A549 (cell line): ENCODE data around the gene ANTXR1.
"Not testable (repeated sequence)": the region's sequence is repeated elsewhere in the genome, so short reads cannot be mapped to it uniquely, and the experiment has no call there.

Experiments used
- BHLHE40 ChIP-seq: IDR thresholded peaks from 2 replicates; pipeline ENCODE4 v1.6.1; 2012; ENCODE audit warnings: low read depth, low read length, inconsistent platforms
- EHMT2 ChIP-seq: fragments of 200-600 bp; sonication (generic); IDR thresholded peaks from 2 replicates; pipeline ENCODE4 v1.6.1; 2016; ENCODE audit warnings: antibody characterized with exemption, low read depth, mild to moderate bottlenecking, moderate library complexity
- POLR2A ChIP-seq: IDR thresholded peaks from 2 replicates; pipeline ENCODE4 v1.6.1; 2012; ENCODE audit warnings: mild to moderate bottlenecking, low read length
- SMC3 ChIP-seq: fragments of >200 bp; sonication (Bioruptor Twin); formaldehyde crosslinking; IDR thresholded peaks from 3 replicates; pipeline ENCODE4 v1.6.1; 2018; ENCODE audit warnings: inconsistent platforms
- TF ChIP-seq, protein P1 (sequence below): fragments of 150-350 bp; IDR thresholded peaks from 2 replicates; pipeline ENCODE4 v1.6.1; 2014; ENCODE audit warnings: low read depth, mild to moderate bottlenecking, low read length
- TF ChIP-seq, protein P2 (sequence below): IDR thresholded peaks from 2 replicates; pipeline ENCODE4 v1.6.1; 2012; ENCODE audit warnings: low read depth, borderline replicate concordance
- TF ChIP-seq, protein P3 (sequence below): fragments of >200 bp; sonication (Bioruptor Twin); formaldehyde crosslinking; IDR thresholded peaks from 3 replicates; pipeline ENCODE4 v1.5.1; 2016
- TF ChIP-seq, protein P4 (sequence below): IDR thresholded peaks from 2 replicates; pipeline ENCODE4 v1.6.1; 2012
- TF ChIP-seq, protein P5 (sequence below): fragments of 200-600 bp; sonication (generic); IDR thresholded peaks from 2 replicates; pipeline ENCODE4 v1.6.1; 2016; ENCODE audit warnings: antibody characterized with exemption, mild to moderate bottlenecking, moderate library complexity

- not testable (repeated sequence) for TF ChIP-seq SMC3, BHLHE40, POLR2A, EHMT2
- TF ChIP-seq, protein P1, sequence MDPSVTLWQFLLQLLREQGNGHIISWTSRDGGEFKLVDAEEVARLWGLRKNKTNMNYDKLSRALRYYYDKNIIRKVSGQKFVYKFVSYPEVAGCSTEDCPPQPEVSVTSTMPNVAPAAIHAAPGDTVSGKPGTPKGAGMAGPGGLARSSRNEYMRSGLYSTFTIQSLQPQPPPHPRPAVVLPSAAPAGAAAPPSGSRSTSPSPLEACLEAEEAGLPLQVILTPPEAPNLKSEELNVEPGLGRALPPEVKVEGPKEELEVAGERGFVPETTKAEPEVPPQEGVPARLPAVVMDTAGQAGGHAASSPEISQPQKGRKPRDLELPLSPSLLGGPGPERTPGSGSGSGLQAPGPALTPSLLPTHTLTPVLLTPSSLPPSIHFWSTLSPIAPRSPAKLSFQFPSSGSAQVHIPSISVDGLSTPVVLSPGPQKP: not testable (repeated sequence)
- TF ChIP-seq, protein P2, sequence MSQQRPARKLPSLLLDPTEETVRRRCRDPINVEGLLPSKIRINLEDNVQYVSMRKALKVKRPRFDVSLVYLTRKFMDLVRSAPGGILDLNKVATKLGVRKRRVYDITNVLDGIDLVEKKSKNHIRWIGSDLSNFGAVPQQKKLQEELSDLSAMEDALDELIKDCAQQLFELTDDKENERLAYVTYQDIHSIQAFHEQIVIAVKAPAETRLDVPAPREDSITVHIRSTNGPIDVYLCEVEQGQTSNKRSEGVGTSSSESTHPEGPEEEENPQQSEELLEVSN: not testable (repeated sequence)
- TF ChIP-seq, protein P3, sequence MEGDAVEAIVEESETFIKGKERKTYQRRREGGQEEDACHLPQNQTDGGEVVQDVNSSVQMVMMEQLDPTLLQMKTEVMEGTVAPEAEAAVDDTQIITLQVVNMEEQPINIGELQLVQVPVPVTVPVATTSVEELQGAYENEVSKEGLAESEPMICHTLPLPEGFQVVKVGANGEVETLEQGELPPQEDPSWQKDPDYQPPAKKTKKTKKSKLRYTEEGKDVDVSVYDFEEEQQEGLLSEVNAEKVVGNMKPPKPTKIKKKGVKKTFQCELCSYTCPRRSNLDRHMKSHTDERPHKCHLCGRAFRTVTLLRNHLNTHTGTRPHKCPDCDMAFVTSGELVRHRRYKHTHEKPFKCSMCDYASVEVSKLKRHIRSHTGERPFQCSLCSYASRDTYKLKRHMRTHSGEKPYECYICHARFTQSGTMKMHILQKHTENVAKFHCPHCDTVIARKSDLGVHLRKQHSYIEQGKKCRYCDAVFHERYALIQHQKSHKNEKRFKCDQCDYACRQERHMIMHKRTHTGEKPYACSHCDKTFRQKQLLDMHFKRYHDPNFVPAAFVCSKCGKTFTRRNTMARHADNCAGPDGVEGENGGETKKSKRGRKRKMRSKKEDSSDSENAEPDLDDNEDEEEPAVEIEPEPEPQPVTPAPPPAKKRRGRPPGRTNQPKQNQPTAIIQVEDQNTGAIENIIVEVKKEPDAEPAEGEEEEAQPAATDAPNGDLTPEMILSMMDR: not testable (repeated sequence)
- TF ChIP-seq, protein P4, sequence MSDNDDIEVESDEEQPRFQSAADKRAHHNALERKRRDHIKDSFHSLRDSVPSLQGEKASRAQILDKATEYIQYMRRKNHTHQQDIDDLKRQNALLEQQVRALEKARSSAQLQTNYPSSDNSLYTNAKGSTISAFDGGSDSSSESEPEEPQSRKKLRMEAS: not testable (repeated sequence)
- TF ChIP-seq, protein P5, sequence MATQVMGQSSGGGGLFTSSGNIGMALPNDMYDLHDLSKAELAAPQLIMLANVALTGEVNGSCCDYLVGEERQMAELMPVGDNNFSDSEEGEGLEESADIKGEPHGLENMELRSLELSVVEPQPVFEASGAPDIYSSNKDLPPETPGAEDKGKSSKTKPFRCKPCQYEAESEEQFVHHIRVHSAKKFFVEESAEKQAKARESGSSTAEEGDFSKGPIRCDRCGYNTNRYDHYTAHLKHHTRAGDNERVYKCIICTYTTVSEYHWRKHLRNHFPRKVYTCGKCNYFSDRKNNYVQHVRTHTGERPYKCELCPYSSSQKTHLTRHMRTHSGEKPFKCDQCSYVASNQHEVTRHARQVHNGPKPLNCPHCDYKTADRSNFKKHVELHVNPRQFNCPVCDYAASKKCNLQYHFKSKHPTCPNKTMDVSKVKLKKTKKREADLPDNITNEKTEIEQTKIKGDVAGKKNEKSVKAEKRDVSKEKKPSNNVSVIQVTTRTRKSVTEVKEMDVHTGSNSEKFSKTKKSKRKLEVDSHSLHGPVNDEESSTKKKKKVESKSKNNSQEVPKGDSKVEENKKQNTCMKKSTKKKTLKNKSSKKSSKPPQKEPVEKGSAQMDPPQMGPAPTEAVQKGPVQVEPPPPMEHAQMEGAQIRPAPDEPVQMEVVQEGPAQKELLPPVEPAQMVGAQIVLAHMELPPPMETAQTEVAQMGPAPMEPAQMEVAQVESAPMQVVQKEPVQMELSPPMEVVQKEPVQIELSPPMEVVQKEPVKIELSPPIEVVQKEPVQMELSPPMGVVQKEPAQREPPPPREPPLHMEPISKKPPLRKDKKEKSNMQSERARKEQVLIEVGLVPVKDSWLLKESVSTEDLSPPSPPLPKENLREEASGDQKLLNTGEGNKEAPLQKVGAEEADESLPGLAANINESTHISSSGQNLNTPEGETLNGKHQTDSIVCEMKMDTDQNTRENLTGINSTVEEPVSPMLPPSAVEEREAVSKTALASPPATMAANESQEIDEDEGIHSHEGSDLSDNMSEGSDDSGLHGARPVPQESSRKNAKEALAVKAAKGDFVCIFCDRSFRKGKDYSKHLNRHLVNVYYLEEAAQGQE: not testable (repeated sequence)
These were observed 222.9 kb downstream of the ANTXR1 start for GRCh38 chr2:69235835-69236234.
